HG02970 (cell line): Measurements from ENCODE around the gene PPFIBP2.

Experiments used
- ATAC-seq: cut with Tn5 transposase; IDR thresholded peaks from one replicate; pipeline ENCODE4 v1.9.1; 2021; ENCODE audit warnings: mild to moderate bottlenecking, moderate library complexity, moderate number of reproducible peaks; ENCODE audit not compliant: unreplicated experiment, low FRiP score

The PPFIBP2 gene

GRCh38 chr11:7617032-7617431 is 103.2 kb downstream of the PPFIBP2 start:
- no peak for ATAC-seq

- ATAC-seq = no peak
Observed at GRCh38 chr11:7619322-7619721, 105.5 kb downstream of the PPFIBP2 start.

GRCh38 chr11:7621090-7621489 is 107.3 kb downstream of the PPFIBP2 start:
- no peak for ATAC-seq

DNA sequence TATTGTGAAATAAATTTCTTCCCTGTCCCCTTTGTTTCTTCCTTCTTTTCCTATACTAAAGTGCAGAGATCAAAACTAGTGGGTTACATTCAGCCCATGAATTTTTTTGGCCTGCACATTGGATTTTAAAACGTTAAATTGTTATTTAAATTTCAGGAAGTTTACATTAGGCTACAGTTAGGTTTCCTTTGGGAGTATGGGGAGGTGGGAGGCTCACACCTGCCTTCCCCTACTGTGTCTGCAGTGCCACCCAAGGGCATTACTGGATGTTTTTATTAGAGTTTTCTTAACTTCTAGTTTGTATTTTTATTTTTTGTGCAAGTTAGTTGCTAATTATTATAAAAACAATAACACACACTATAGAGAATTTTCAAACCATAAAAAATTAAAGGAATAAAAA is 107.8 kb downstream of the PPFIBP2 start:
- no peak for ATAC-seq

DNA sequence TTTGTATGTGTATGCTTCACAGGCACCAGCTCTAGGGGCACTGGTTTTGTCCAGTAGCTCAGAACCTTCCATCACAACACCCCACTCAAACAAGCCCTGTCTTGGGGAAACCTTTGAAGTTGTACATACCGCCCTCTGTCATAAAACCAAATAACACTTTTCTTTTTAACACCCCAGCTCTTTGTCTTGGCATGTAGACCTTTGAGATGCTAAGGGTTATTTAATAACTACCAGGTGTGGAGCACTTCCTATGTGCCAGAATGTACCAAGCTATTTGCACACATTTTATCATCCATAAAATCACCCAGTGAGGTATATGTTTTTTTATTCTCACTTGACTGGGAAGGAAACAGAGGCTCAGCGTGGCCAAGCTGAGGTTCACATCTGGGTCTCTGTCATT is 108.9 kb downstream of the PPFIBP2 start:
- no peak for ATAC-seq

DNA sequence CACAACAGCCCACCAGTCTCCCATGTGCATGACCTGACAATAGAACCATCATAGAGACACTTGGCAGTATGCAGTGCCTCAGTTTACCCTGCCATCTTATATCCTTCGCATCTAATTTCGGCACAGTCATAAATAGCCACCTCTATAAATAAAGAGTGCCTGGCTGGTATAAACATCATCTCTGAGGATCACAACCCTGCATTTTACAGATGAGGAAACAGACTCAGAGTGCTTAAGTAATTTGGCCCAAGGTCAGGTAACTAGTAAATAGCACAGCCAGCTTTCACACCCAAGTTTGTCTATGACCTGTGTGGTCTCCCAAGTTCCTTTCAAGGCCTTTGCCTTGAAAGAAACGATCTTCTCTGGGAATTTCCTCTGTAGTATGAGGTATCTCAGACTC is 114.9 kb downstream of the PPFIBP2 start:
- no peak for ATAC-seq

- no peak for ATAC-seq
Observed at GRCh38 chr11:7630002-7630401, 116.2 kb downstream of the PPFIBP2 start.

DNA sequence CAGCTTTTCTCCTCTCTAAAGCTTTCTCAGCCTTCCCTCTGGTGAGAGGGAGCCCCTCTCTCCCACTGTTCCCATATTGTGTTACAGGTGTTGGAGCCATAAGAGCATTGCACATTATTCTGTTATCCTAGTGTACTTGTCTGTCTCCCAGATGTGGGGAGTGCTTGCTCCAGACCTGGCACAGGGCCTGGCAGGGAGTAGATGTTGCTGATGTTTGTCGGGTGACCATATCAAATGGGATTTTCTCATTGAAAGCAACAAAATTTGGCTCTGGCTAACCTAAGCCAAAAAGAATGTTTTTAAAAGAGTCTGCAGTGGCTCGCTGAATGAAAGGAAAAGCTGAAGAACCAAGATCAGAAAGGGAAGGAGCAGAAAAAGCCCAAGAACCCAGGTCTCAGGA is 118.4 kb downstream of the PPFIBP2 start:
- ATAC-seq = no peak

- ATAC-seq = no peak
Observed at GRCh38 chr11:7635137-7635536, 121.3 kb downstream of the PPFIBP2 start.

DNA sequence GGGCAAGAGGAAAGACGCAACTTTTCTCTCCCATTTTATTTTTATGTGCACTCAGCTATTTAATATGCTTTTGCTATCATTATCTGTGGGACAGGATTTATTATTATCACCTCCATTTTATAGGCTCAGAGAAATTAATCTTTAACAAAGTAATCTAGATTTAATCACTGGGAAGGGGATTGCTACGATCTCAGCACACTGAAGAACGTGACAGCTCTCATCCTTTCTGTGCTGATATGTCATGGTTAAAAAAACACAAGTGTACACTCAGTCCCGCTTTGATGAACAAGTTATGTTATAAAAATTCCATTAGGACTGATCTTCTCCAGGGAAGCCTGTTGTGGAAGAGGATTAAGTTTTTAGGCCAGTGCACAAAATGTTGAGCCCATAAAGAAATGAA is 121.9 kb downstream of the PPFIBP2 start:
- ATAC-seq = no peak

DNA sequence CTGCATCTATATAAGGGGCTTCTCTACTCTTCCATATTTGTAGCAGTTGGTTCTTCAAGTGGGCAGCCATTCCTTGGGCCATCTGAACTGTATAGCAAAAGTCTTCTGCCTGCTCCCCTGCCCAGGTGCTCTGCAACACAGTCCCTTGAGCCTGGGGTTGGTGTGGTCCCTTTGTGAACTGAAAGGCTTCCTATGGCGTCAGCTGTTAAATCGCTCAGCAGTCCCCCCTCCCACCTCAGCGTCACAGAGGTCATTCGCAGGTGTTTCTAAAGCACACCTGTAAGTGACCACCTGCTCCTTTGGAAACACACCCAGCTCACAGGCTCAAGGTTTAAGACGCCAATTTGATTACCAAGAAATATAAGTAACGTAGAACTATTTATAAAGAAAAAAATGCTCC is 122.6 kb downstream of the PPFIBP2 start:
- ATAC-seq = no peak

DNA sequence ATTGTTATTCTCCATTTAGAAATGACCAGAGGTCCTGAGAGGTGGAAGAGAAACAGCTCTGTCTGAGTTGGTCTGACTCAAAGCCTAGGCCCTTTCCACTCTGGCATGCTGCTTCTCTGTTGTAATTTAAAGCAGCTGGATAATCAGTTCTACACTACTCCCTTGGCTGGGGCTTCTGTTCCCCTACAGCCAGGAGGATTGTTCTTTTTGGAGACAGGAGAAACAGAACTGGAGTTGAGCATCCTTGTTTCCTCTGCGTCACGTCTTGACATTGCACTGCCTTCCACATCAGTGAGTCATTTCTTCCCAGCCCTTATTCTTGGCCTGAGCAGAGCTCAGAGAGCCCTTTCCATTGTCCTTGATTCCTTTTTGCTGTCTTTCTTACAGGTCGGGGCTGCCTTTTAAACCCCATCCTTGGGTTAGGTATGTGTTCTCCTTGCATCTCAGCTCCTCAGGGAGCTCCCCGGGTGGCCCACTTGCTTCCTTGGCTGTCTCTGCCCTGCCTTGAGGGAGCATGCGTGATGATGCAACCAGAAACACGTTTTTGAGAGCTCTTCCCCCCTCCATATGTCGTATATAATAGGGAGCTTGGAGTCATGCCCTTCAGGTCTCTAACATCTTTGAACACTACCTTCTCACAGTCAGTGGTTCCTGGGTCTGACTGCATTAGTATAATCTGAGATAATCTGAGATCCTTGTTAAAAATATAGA is 123.8 kb downstream of the PPFIBP2 start:
- ATAC-seq = no peak

- ATAC-seq = no peak
Observed at GRCh38 chr11:7638710-7639642, 125.2 kb downstream of the PPFIBP2 start.

GRCh38 chr11:7639643-7640025 is 125.8 kb downstream of the PPFIBP2 start:
- ATAC-seq = no peak

DNA sequence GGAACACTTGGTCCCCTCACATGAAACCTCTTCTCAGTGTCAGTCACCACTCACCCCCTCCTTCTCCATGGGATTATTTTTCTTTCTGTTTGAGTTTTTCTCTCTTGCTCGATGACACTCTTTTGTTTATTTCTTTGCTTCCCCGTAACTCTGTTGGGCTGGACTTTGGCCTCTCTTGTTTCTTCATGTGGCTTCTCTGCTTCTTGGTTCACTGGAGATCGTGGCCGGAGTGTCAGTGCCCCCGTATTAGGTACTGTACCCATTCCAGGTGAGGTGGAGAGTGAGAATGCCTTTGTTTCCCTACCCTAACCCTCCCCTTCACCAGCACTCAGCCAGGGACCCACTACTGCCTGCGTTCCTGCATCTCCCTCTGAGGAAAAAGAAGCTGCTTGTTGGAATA is 127.0 kb downstream of the PPFIBP2 start:
- ATAC-seq = no peak

- no peak for ATAC-seq
Observed at GRCh38 chr11:7642747-7643146, 128.9 kb downstream of the PPFIBP2 start.

- ATAC-seq = no peak
Observed at GRCh38 chr11:7643314-7643713, 129.5 kb downstream of the PPFIBP2 start.

DNA sequence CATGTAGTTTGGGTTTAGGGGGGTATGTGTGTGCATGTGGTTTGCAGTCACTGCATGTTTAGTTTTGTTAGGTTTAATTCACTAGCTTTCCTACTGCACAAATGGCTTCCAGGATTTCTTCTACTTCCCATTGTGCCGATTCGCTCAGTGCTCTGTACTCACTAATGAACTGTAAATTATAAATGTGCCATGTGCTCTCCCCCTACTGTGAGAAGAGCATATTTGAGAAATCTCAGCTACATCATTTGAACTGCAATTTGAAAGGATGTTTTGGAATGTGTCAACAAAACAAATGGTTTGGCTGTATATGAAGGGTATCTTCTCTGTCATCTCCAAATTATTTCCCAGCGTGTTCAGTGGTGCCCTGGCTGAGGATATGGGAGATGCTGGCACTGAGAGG is 131.4 kb downstream of the PPFIBP2 start:
- ATAC-seq = no peak

DNA sequence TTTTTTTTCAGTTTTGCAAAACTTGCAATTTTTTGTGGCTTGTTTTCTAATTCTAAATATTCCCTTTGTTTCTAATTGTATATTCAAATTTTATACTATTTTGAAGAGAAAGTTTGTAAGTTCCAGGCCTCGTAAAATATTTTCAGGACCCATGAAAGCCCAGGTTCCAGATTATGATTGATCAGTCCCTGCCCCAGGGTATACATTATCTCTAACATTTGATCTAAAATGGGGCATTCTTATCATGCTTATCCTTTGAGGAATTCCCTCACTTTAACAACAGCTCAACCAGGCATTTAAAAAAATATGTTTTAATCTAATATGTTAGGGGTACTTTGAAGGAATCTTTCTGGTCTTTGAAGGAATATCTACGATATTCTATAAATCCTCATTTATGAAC is 133.1 kb downstream of the PPFIBP2 start:
- no peak for ATAC-seq

GRCh38 chr11:7648264-7648663 is 134.5 kb downstream of the PPFIBP2 start:
- ATAC-seq = no peak

- ATAC-seq = no peak
Observed at GRCh38 chr11:7651140-7651551, 137.3 kb downstream of the PPFIBP2 start.

GRCh38 chr11:7651700-7652099 is 137.9 kb downstream of the PPFIBP2 start:
- ATAC-seq = no peak
